Neural cell (in vitro differentiated cells): Measurements from ENCODE around the gene RABGAP1L. TPM values are rescaled to one million over a fixed set of nuclear protein-coding genes. Genes with fewer than 3 reads are reported as not detected.

ENCODE experiments used
- H2AFZ ChIP-seq: fragments of 200-600, 300-800 bp; sonication (generic), shearing (Covaris generic); 2 replicates; pipeline ENCODE4 v1.6.0; 2014; ENCODE audit warnings: low read depth, mild to moderate bottlenecking, antibody characterized with exemption, low read length, moderate library complexity
- H3F3A ChIP-seq: fragments of 200-600 bp; shearing (Covaris generic); 2 replicates; pipeline ENCODE4 v1.6.1; 2016; ENCODE audit warnings: mild to moderate bottlenecking, moderate library complexity, mixed read lengths, antibody characterized with exemption, low read length; ENCODE audit not compliant: insufficient read depth, poor library complexity, severe bottlenecking
- H3K27ac ChIP-seq: fragments of 200-600, 300-800 bp; sonication (generic), shearing (Covaris generic); 2 replicates; pipeline ENCODE4 v1.5.1; 2014; ENCODE audit warnings: mild to moderate bottlenecking, low read length, moderate library complexity
- H3K27me3 ChIP-seq: fragments of 300-800, 200-600 bp; sonication (generic), shearing (Covaris generic); 2 replicates; pipeline ENCODE4 v1.6.0; 2014; ENCODE audit warnings: mild to moderate bottlenecking, low read depth, low read length, moderate library complexity; ENCODE audit not compliant: insufficient read depth
- H3K36me3 ChIP-seq: fragments of 300-800, 200-600 bp; sonication (generic), shearing (Covaris generic); 2 replicates; pipeline ENCODE4 v1.5.1; 2014; ENCODE audit warnings: mild to moderate bottlenecking, antibody characterized with exemption, low read length, moderate library complexity; ENCODE audit not compliant: insufficient read depth
- H3K4me2 ChIP-seq: fragments of 300-800, 200-600 bp; sonication (generic), shearing (Covaris generic); 2 replicates; pipeline ENCODE4 v1.6.0; 2014; ENCODE audit warnings: mild to moderate bottlenecking, low read length
- H3K4me3 ChIP-seq: fragments of 300-800, 200-600 bp; sonication (generic), shearing (Covaris generic); 2 replicates; pipeline ENCODE4 v1.5.1; 2014; ENCODE audit warnings: mild to moderate bottlenecking, low read length, moderate library complexity
- H3K79me2 ChIP-seq: fragments of 200-600 bp; shearing (Covaris generic); replicated peaks from 2 replicates; pipeline ENCODE4 v1.6.0; 2014; ENCODE audit warnings: mild to moderate bottlenecking, low read length, moderate library complexity; ENCODE audit not compliant: insufficient read depth
- H3K9ac ChIP-seq: fragments of 300-800, 200-600 bp; sonication (generic), shearing (Covaris generic); 2 replicates; pipeline ENCODE4 v1.6.1; 2016; ENCODE audit warnings: mild to moderate bottlenecking, low read length, mixed read lengths
- H3K9me2 ChIP-seq: fragments of 200-600 bp; shearing (Covaris generic); 2 replicates; pipeline ENCODE4 v1.6.1; 2016; ENCODE audit warnings: mild to moderate bottlenecking, low read length, mixed read lengths; ENCODE audit not compliant: insufficient read depth
- H3K9me3 ChIP-seq: fragments of 200-600, 300-800 bp; sonication (generic), shearing (Covaris generic); 2 replicates; pipeline ENCODE4 v1.6.1; 2016; ENCODE audit warnings: mild to moderate bottlenecking, mixed run types, low read length, moderate library complexity, mixed read lengths
- H4K20me1 ChIP-seq: fragments of 200-600 bp; shearing (Covaris generic); 2 replicates; pipeline ENCODE4 v1.6.1; 2016; ENCODE audit warnings: mild to moderate bottlenecking, mixed run types; ENCODE audit not compliant: insufficient read depth
- CTCF ChIP-seq: fragments of 450-650 bp; IDR thresholded peaks from 2 replicates; pipeline ENCODE4 v1.5.1; 2014; ENCODE audit warnings: antibody characterized with exemption, mild to moderate bottlenecking, moderate library complexity; ENCODE audit not compliant: poor library complexity, severe bottlenecking
- EP300 ChIP-seq: fragments of 450-650 bp; conservative IDR thresholded peaks from 2 replicates; pipeline ENCODE4 v1.6.1; 2014; ENCODE audit warnings: antibody characterized with exemption, mild to moderate bottlenecking, moderate library complexity; ENCODE audit not compliant: poor library complexity, severe bottlenecking
- EZH2 ChIP-seq: fragments of 200-600, 300-800 bp; shearing (Covaris generic), sonication (generic); IDR thresholded peaks from 2 replicates; pipeline ENCODE4 v1.6.1; 2014; ENCODE audit warnings: antibody characterized with exemption, low read length, borderline replicate concordance, mild to moderate bottlenecking; ENCODE audit not compliant: insufficient read depth, poor library complexity, severe bottlenecking
- MXI1 ChIP-seq: fragments of 450-650 bp; conservative IDR thresholded peaks from 2 replicates; pipeline ENCODE4 v1.6.1; 2014; ENCODE audit warnings: antibody characterized with exemption, mild to moderate bottlenecking; ENCODE audit not compliant: poor library complexity, severe bottlenecking
- POLR2AphosphoS5 ChIP-seq: IDR thresholded peaks from 2 replicates; pipeline ENCODE4 v1.6.1; 2012
- RAD21 ChIP-seq: fragments of 450-650 bp; conservative IDR thresholded peaks from 2 replicates; pipeline ENCODE4 v1.6.1; 2014; ENCODE audit warnings: antibody characterized with exemption, mild to moderate bottlenecking, moderate library complexity
- REST ChIP-seq: IDR thresholded peaks from 2 replicates; pipeline ENCODE4 v1.6.1; 2012; ENCODE audit warnings: borderline replicate concordance
- SMC3 ChIP-seq: fragments of 450-650 bp; conservative IDR thresholded peaks from 2 replicates; pipeline ENCODE4 v1.6.1; 2014; ENCODE audit warnings: antibody characterized with exemption, mild to moderate bottlenecking, moderate library complexity; ENCODE audit not compliant: poor library complexity
- TAF1 ChIP-seq: IDR thresholded peaks from 2 replicates; pipeline ENCODE4 v1.6.1; 2012; ENCODE audit warnings: low read depth
- polyA plus RNA-seq: library from polyadenylated mRNA; depleted of rRNA; stranded (reverse); fragments of >200 nt; gene quantifications from 2 replicates; pipeline ENCODE4 v1.2.3, GENCODE V29; 2014

Gene RABGAP1L
- polyA plus RNA-seq, 1 donor from 2014 or later, result 32.2 TPM

- H3K9ac ChIP-seq, result no peak overlapping the region
- no peaks in the 10 kb centered on the region for H3K36me3 ChIP-seq
- no peaks in the 10 kb centered on the region for H4K20me1 ChIP-seq
- H3K9me3 ChIP-seq, result no peaks in the 10 kb centered on the region
- H2AFZ ChIP-seq, result no peak overlapping the region
- no peak overlapping the region for H3K27ac ChIP-seq
- H3F3A ChIP-seq, result no peaks in the 10 kb centered on the region
- H3K27me3 ChIP-seq, result no peaks in the 10 kb centered on the region
- no peak for TF ChIP-seq POLR2AphosphoS5
- TF ChIP-seq CTCF, result peak; percentile 20
- no peak for TF ChIP-seq SMC3
- H3K9me2 ChIP-seq, result no peaks in the 10 kb centered on the region
- no peaks in the 10 kb centered on the region for H3K79me2 ChIP-seq
- H3K4me3 ChIP-seq, result no peak overlapping the region
- no peak overlapping the region for H3K4me2 ChIP-seq
These were observed 773.3 kb downstream of the RABGAP1L start for GRCh38 chr1:174932587-174932986.

- Histone ChIP-seq H4K20me1 (no peaks in the 10 kb centered on the region), H3K9me3 (no peaks in the 10 kb centered on the region), H3K4me2 (no peak overlapping the region), H2AFZ (no peak overlapping the region), H3K36me3 (no peaks in the 10 kb centered on the region), H3F3A (no peaks in the 10 kb centered on the region), H3K27me3 (no peaks in the 10 kb centered on the region), H3K27ac (no peak overlapping the region), H3K9ac (no peak overlapping the region), H3K4me3 (no peak overlapping the region), H3K79me2 (no peaks in the 10 kb centered on the region), H3K9me2 (no peaks in the 10 kb centered on the region)
- TF ChIP-seq MXI1, result no peak
- TF ChIP-seq POLR2AphosphoS5, result no peak
- TF ChIP-seq TAF1, result no peak
These were observed 776.8 kb downstream of the RABGAP1L start for GRCh38 chr1:174935961-174936727.

- Histone ChIP-seq H3K4me2 (no peak overlapping the region), H3K9me2 (no peaks in the 10 kb centered on the region), H2AFZ (no peak overlapping the region), H3K9me3 (no peaks in the 10 kb centered on the region), H3K79me2 (no peaks in the 10 kb centered on the region), H3K27me3 (no peaks in the 10 kb centered on the region), H3K4me3 (no peak overlapping the region), H3K36me3 (no peaks in the 10 kb centered on the region), H3K27ac (no peak overlapping the region), H4K20me1 (no peaks in the 10 kb centered on the region), H3K9ac (no peak overlapping the region), H3F3A (no peaks in the 10 kb centered on the region)
- no peak for TF ChIP-seq POLR2AphosphoS5
- TF ChIP-seq EP300, result no peak
- TF ChIP-seq TAF1, result no peak
- no peak for TF ChIP-seq MXI1
- no peak for TF ChIP-seq CTCF
- TF ChIP-seq SMC3, result no peak
- no peak for TF ChIP-seq EZH2
- no peak for TF ChIP-seq RAD21
- TF ChIP-seq REST, result no peak
These were observed 779.1 kb downstream of the RABGAP1L start for GRCh38 chr1:174938281-174939007.
